ENCODE data around the gene RESP18. TPM values are rescaled to one million over a fixed set of nuclear protein-coding genes. Genes with fewer than 3 reads are reported as not detected.

The RESP18 gene
- total RNA-seq, 2 donors from 2014 or later = not detected

GRCh38 chr2:219299372-219299760 is 33.2 kb downstream of the RESP18 start:
- H3K27ac ChIP-seq = no peak overlapping the region
- no peak for TF ChIP-seq CTCF (IDR thresholded peaks at IDR 0.05)
- peaks cover 0 to 13% of the 10 kb centered on the region in 2 donors for H3K4me1 ChIP-seq
- H3K9me3 ChIP-seq = no peaks in the 10 kb centered on the region
- H3K27me3 ChIP-seq = no peaks in the 10 kb centered on the region
- no peaks in the 10 kb centered on the region for H3K36me3 ChIP-seq
- DNase-seq (ENCODE audit: low spot score) = no peak
- H3K4me3 ChIP-seq = no peak overlapping the region

GRCh38 chr2:219298759-219299371 is 33.7 kb downstream of the RESP18 start:
- Histone ChIP-seq H3K27ac (no peak overlapping the region), H3K9me3 (no peaks in the 10 kb centered on the region), H3K27me3 (no peaks in the 10 kb centered on the region), H3K4me1 (peaks cover 0 to 13% of the 10 kb centered on the region in 2 donors), H3K36me3 (no peaks in the 10 kb centered on the region), H3K4me3 (no peak overlapping the region)
- DNase-seq (ENCODE audit: low spot score) = peak; percentile 88
- TF ChIP-seq CTCF (IDR thresholded peaks at IDR 0.05) = peak; percentile 96 to 99

GRCh38 chr2:219297766-219298456 is 34.6 kb downstream of the RESP18 start:
- H3K36me3 ChIP-seq = no peaks in the 10 kb centered on the region
- no peak for DNase-seq (ENCODE audit: low spot score)
- peaks cover 0 to 13% of the 10 kb centered on the region in 2 donors for H3K4me1 ChIP-seq
- H3K4me3 ChIP-seq = no peak overlapping the region
- no peak for TF ChIP-seq CTCF (IDR thresholded peaks at IDR 0.05)
- H3K27me3 ChIP-seq = no peaks in the 10 kb centered on the region
- H3K9me3 ChIP-seq = no peaks in the 10 kb centered on the region
- no peak overlapping the region for H3K27ac ChIP-seq

- H3K9me3 ChIP-seq = no peaks in the 10 kb centered on the region
- TF ChIP-seq CTCF (IDR thresholded peaks at IDR 0.05) = no peak
- no peak overlapping the region for H3K4me3 ChIP-seq
- H3K4me1 ChIP-seq = peaks cover 0 to 13% of the 10 kb centered on the region in 2 donors
- H3K27ac ChIP-seq = no peak overlapping the region
- DNase-seq (ENCODE audit: low spot score) = no peak
- H3K27me3 ChIP-seq = no peaks in the 10 kb centered on the region
- no peaks in the 10 kb centered on the region for H3K36me3 ChIP-seq
Observed at GRCh38 chr2:219296631-219297391, 35.7 kb downstream of the RESP18 start.

- H3K36me3 ChIP-seq = no peaks in the 10 kb centered on the region
- no peak for TF ChIP-seq CTCF (IDR thresholded peaks at IDR 0.05)
- peaks cover 0 to 13% of the 10 kb centered on the region in 2 donors for H3K4me1 ChIP-seq
- no peaks in the 10 kb centered on the region for H3K27me3 ChIP-seq
- no peak overlapping the region for H3K4me3 ChIP-seq
- H3K27ac ChIP-seq = no peak overlapping the region
- H3K9me3 ChIP-seq = no peaks in the 10 kb centered on the region
- no peak for DNase-seq (ENCODE audit: low spot score)
Observed at GRCh38 chr2:219296142-219296541, 36.4 kb downstream of the RESP18 start.
